ENCODE measurements around the gene CMTM3.

DNA sequence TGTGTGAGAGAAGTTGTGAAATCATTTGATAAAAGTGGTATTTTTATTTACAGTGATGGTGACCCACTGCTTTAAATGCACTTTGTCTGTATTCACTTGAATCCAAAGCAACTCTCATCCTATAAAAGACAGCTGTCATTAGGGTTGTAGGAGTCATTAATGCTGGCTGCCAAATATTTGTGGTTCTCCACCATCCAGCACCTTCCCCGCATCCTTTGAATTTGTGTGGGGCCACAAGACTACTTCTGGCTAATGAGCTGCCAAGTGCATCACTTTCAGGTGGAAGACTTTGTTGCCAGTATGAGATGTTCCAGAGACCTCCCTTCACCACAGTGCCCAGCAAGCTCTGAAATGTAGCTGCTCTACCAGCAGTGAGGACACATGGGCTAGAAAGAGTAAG, 43.4 kb downstream of the CMTM3 start:
- no peak for TF ChIP-seq POLR2A (IDR thresholded peaks at IDR 0.05)
- TF ChIP-seq, protein P1, sequence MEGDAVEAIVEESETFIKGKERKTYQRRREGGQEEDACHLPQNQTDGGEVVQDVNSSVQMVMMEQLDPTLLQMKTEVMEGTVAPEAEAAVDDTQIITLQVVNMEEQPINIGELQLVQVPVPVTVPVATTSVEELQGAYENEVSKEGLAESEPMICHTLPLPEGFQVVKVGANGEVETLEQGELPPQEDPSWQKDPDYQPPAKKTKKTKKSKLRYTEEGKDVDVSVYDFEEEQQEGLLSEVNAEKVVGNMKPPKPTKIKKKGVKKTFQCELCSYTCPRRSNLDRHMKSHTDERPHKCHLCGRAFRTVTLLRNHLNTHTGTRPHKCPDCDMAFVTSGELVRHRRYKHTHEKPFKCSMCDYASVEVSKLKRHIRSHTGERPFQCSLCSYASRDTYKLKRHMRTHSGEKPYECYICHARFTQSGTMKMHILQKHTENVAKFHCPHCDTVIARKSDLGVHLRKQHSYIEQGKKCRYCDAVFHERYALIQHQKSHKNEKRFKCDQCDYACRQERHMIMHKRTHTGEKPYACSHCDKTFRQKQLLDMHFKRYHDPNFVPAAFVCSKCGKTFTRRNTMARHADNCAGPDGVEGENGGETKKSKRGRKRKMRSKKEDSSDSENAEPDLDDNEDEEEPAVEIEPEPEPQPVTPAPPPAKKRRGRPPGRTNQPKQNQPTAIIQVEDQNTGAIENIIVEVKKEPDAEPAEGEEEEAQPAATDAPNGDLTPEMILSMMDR (IDR thresholded peaks at IDR 0.05), result no peak
